HEK293 (cell line): ENCODE data around the gene C11orf54.

Experiments
- KLF9 ChIP-seq: fragments of 450-650 bp; formaldehyde crosslinking; IDR thresholded peaks from 2 replicates; pipeline ENCODE4 v1.5.1; 2016; ENCODE audit warnings: missing biosample characterization, missing genetic modification characterization, low read depth
- TRIM28 ChIP-seq: IDR thresholded peaks from 2 replicates; pipeline ENCODE4 v1.6.1; 2011; ENCODE audit warnings: low read length, control low read depth, borderline replicate concordance
- ZBTB1 ChIP-seq: fragments of 450-650 bp; formaldehyde crosslinking; IDR thresholded peaks from 2 replicates; pipeline ENCODE4 v1.5.1; 2016; ENCODE audit warnings: missing biosample characterization, missing genetic modification characterization
- ZBTB48 ChIP-seq: fragments of 450-650 bp; formaldehyde crosslinking; IDR thresholded peaks from 2 replicates; pipeline ENCODE4 v1.5.1; 2016; ENCODE audit warnings: missing biosample characterization, missing genetic modification characterization
- ZBTB8A ChIP-seq: fragments of 450-650 bp; formaldehyde crosslinking; IDR thresholded peaks from 2 replicates; pipeline ENCODE4 v1.5.1; 2016; ENCODE audit warnings: missing biosample characterization, missing genetic modification characterization
- ZFHX2 ChIP-seq: fragments of 450-650 bp; formaldehyde crosslinking; conservative IDR thresholded peaks from 2 replicates; pipeline ENCODE4 v1.5.1; 2016; ENCODE audit warnings: missing biosample characterization, missing genetic modification characterization
- ZNF140 ChIP-seq: fragments of 450-650 bp; formaldehyde crosslinking; IDR thresholded peaks from 2 replicates; pipeline ENCODE4 v1.5.1; 2016; ENCODE audit warnings: missing biosample characterization, missing genetic modification characterization
- ZNF155 ChIP-seq: fragments of 450-650 bp; formaldehyde crosslinking; IDR thresholded peaks from 2 replicates; pipeline ENCODE4 v1.5.1; 2016; ENCODE audit warnings: missing biosample characterization, missing genetic modification characterization
- ZNF175 ChIP-seq: fragments of 450-650 bp; formaldehyde crosslinking; IDR thresholded peaks from 2 replicates; pipeline ENCODE4 v1.5.1; 2016; ENCODE audit warnings: missing biosample characterization, missing genetic modification characterization
- ZNF211 ChIP-seq: fragments of 450-650 bp; formaldehyde crosslinking; IDR thresholded peaks from 2 replicates; pipeline ENCODE4 v1.5.1; 2016; ENCODE audit warnings: low read depth, missing biosample characterization, missing genetic modification characterization
- ZNF239 ChIP-seq: fragments of 450-650 bp; formaldehyde crosslinking; IDR thresholded peaks from 2 replicates; pipeline ENCODE4 v1.5.1; 2016; ENCODE audit warnings: missing biosample characterization, missing genetic modification characterization
- ZNF292 ChIP-seq: fragments of 450-650 bp; formaldehyde crosslinking; IDR thresholded peaks from 2 replicates; pipeline ENCODE4 v1.5.1; 2016; ENCODE audit warnings: low read depth, missing biosample characterization, missing genetic modification characterization, borderline replicate concordance
- ZNF302 ChIP-seq: fragments of 450-650 bp; formaldehyde crosslinking; IDR thresholded peaks from 2 replicates; pipeline ENCODE4 v1.5.1; 2016; ENCODE audit warnings: missing biosample characterization, missing genetic modification characterization, low read depth
- ZNF391 ChIP-seq: fragments of 450-650 bp; formaldehyde crosslinking; IDR thresholded peaks from 2 replicates; pipeline ENCODE4 v1.5.1; 2016; ENCODE audit warnings: low read depth, missing biosample characterization, missing genetic modification characterization, borderline replicate concordance
- ZNF394 ChIP-seq: fragments of 450-650 bp; formaldehyde crosslinking; IDR thresholded peaks from 2 replicates; pipeline ENCODE4 v1.5.1; 2016; ENCODE audit warnings: missing biosample characterization, missing genetic modification characterization, mild to moderate bottlenecking, moderate library complexity, borderline replicate concordance
- ZNF558 ChIP-seq: fragments of 450-650 bp; formaldehyde crosslinking; IDR thresholded peaks from 2 replicates; pipeline ENCODE4 v1.5.1; 2016; ENCODE audit warnings: missing biosample characterization, missing genetic modification characterization
- ZNF560 ChIP-seq: fragments of 450-650 bp; formaldehyde crosslinking; IDR thresholded peaks from 2 replicates; pipeline ENCODE4 v1.5.1; 2017; ENCODE audit warnings: missing biosample characterization, missing genetic modification characterization, borderline replicate concordance
- ZNF610 ChIP-seq: fragments of 450-650 bp; formaldehyde crosslinking; IDR thresholded peaks from 2 replicates; pipeline ENCODE4 v1.5.1; 2016; ENCODE audit warnings: missing biosample characterization, missing genetic modification characterization, borderline replicate concordance
- ZNF624 ChIP-seq: fragments of 450-650 bp; formaldehyde crosslinking; IDR thresholded peaks from 2 replicates; pipeline ENCODE4 v1.5.1; 2017; ENCODE audit warnings: missing biosample characterization, missing genetic modification characterization
- ZNF660 ChIP-seq: fragments of 450-650 bp; IDR thresholded peaks from 2 replicates; pipeline ENCODE4 v1.5.1; 2018; ENCODE audit warnings: missing biosample characterization, mild to moderate bottlenecking, missing genetic modification characterization
- TF ChIP-seq, protein P1 (sequence below): fragments of 450-650 bp; formaldehyde crosslinking; IDR thresholded peaks from 2 replicates; pipeline ENCODE4 v1.5.1; 2016; ENCODE audit warnings: missing biosample characterization, missing genetic modification characterization
- TF ChIP-seq, protein P2 (sequence below): fragments of 450-650 bp; formaldehyde crosslinking; IDR thresholded peaks from 2 replicates; pipeline ENCODE4 v1.5.1; 2016; ENCODE audit warnings: missing biosample characterization, missing genetic modification characterization
- TF ChIP-seq, protein P3 (sequence below): fragments of 450-650 bp; formaldehyde crosslinking; IDR thresholded peaks from 2 replicates; pipeline ENCODE4 v1.5.1; 2017; ENCODE audit warnings: missing biosample characterization, missing genetic modification characterization
- TF ChIP-seq, protein P4 (sequence below): fragments of 450-650 bp; formaldehyde crosslinking; IDR thresholded peaks from 2 replicates; pipeline ENCODE4 v1.5.1; 2016; ENCODE audit warnings: missing biosample characterization, missing genetic modification characterization
- TF ChIP-seq, protein P5 (sequence below): fragments of 450-650 bp; formaldehyde crosslinking; IDR thresholded peaks from 2 replicates; pipeline ENCODE4 v1.5.1; 2016; ENCODE audit warnings: missing biosample characterization, missing genetic modification characterization

C11orf54 gene

GRCh38 chr11:93741094-93741881, at the start of gene C11orf54, which contains the start of gene TAF1D (continued):
- no peak for TF ChIP-seq ZNF558 (tag by site-specific recombination)
- TF ChIP-seq ZNF211 (tag by site-specific recombination), result no peak
- TF ChIP-seq, protein P1, sequence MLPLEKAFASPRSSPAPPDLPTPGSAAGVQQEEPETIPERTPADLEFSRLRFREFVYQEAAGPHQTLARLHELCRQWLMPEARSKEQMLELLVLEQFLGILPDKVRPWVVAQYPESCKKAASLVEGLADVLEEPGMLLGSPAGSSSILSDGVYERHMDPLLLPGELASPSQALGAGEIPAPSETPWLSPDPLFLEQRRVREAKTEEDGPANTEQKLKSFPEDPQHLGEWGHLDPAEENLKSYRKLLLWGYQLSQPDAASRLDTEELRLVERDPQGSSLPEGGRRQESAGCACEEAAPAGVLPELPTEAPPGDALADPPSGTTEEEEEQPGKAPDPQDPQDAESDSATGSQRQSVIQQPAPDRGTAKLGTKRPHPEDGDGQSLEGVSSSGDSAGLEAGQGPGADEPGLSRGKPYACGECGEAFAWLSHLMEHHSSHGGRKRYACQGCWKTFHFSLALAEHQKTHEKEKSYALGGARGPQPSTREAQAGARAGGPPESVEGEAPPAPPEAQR, result no peak
- no peak for TF ChIP-seq ZBTB1 (tag by site-specific recombination)
- TF ChIP-seq, protein P2, sequence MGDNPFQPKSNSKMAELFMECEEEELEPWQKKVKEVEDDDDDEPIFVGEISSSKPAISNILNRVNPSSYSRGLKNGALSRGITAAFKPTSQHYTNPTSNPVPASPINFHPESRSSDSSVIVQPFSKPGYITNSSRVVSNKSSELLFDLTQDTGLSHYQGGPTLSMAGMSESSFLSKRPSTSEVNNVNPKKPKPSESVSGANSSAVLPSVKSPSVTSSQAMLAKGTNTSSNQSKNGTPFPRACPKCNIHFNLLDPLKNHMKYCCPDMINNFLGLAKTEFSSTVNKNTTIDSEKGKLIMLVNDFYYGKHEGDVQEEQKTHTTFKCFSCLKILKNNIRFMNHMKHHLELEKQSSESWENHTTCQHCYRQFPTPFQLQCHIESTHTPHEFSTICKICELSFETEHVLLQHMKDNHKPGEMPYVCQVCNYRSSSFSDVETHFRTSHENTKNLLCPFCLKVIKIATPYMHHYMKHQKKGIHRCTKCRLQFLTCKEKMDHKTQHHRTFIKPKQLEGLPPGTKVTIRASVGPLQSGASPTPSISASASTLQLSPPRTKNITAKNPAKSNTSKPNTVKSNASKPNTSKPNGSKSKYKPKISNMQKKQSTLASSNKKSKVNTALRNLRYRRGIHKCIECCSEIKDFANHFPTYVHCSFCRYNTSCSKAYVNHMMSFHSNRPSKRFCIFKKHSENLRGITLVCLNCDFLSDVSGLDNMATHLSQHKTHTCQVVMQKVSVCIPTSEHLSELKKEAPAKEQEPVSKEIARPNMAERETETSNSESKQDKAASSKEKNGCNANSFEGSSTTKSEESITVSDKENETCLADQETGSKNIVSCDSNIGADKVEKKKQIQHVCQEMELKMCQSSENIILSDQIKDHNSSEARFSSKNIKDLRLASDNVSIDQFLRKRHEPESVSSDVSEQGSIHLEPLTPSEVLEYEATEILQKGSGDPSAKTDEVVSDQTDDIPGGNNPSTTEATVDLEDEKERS (tag by site-specific recombination), result no peak
- TF ChIP-seq ZNF302 (tag by site-specific recombination), result no peak
- TF ChIP-seq ZBTB48 (tag by site-specific recombination), result no peak
- TF ChIP-seq ZNF394, result peak; percentile 37; the same call in 1 of the 2 replicates
- no peak for TF ChIP-seq ZNF155 (tag by site-specific recombination)
- TF ChIP-seq ZNF175 (tag by site-specific recombination), result no peak
- TF ChIP-seq, protein P3, sequence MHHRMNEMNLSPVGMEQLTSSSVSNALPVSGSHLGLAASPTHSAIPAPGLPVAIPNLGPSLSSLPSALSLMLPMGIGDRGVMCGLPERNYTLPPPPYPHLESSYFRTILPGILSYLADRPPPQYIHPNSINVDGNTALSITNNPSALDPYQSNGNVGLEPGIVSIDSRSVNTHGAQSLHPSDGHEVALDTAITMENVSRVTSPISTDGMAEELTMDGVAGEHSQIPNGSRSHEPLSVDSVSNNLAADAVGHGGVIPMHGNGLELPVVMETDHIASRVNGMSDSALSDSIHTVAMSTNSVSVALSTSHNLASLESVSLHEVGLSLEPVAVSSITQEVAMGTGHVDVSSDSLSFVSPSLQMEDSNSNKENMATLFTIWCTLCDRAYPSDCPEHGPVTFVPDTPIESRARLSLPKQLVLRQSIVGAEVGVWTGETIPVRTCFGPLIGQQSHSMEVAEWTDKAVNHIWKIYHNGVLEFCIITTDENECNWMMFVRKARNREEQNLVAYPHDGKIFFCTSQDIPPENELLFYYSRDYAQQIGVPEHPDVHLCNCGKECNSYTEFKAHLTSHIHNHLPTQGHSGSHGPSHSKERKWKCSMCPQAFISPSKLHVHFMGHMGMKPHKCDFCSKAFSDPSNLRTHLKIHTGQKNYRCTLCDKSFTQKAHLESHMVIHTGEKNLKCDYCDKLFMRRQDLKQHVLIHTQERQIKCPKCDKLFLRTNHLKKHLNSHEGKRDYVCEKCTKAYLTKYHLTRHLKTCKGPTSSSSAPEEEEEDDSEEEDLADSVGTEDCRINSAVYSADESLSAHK (tag by site-specific recombination), result no peak
- no peak for TF ChIP-seq ZNF239
- no peak for TF ChIP-seq ZNF624
- no peak; the same call in none of the 2 replicates for TF ChIP-seq KLF9 (tag by site-specific recombination)
- TF ChIP-seq ZNF560 (tag by site-specific recombination), result no peak
- TF ChIP-seq ZNF292, result no peak
- TF ChIP-seq, protein P4, sequence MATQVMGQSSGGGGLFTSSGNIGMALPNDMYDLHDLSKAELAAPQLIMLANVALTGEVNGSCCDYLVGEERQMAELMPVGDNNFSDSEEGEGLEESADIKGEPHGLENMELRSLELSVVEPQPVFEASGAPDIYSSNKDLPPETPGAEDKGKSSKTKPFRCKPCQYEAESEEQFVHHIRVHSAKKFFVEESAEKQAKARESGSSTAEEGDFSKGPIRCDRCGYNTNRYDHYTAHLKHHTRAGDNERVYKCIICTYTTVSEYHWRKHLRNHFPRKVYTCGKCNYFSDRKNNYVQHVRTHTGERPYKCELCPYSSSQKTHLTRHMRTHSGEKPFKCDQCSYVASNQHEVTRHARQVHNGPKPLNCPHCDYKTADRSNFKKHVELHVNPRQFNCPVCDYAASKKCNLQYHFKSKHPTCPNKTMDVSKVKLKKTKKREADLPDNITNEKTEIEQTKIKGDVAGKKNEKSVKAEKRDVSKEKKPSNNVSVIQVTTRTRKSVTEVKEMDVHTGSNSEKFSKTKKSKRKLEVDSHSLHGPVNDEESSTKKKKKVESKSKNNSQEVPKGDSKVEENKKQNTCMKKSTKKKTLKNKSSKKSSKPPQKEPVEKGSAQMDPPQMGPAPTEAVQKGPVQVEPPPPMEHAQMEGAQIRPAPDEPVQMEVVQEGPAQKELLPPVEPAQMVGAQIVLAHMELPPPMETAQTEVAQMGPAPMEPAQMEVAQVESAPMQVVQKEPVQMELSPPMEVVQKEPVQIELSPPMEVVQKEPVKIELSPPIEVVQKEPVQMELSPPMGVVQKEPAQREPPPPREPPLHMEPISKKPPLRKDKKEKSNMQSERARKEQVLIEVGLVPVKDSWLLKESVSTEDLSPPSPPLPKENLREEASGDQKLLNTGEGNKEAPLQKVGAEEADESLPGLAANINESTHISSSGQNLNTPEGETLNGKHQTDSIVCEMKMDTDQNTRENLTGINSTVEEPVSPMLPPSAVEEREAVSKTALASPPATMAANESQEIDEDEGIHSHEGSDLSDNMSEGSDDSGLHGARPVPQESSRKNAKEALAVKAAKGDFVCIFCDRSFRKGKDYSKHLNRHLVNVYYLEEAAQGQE (tag by site-specific recombination), result no peak
- no peak for TF ChIP-seq ZNF660 (tag by site-specific recombination)
- TF ChIP-seq ZNF610 (tag by site-specific recombination), result no peak
- TF ChIP-seq TRIM28, result no peak
- peak; percentile 48; the same call in 1 of the 2 replicates for TF ChIP-seq ZBTB8A
- TF ChIP-seq ZFHX2 (tag by site-specific recombination), result peak; percentile 83
- TF ChIP-seq, protein P5, sequence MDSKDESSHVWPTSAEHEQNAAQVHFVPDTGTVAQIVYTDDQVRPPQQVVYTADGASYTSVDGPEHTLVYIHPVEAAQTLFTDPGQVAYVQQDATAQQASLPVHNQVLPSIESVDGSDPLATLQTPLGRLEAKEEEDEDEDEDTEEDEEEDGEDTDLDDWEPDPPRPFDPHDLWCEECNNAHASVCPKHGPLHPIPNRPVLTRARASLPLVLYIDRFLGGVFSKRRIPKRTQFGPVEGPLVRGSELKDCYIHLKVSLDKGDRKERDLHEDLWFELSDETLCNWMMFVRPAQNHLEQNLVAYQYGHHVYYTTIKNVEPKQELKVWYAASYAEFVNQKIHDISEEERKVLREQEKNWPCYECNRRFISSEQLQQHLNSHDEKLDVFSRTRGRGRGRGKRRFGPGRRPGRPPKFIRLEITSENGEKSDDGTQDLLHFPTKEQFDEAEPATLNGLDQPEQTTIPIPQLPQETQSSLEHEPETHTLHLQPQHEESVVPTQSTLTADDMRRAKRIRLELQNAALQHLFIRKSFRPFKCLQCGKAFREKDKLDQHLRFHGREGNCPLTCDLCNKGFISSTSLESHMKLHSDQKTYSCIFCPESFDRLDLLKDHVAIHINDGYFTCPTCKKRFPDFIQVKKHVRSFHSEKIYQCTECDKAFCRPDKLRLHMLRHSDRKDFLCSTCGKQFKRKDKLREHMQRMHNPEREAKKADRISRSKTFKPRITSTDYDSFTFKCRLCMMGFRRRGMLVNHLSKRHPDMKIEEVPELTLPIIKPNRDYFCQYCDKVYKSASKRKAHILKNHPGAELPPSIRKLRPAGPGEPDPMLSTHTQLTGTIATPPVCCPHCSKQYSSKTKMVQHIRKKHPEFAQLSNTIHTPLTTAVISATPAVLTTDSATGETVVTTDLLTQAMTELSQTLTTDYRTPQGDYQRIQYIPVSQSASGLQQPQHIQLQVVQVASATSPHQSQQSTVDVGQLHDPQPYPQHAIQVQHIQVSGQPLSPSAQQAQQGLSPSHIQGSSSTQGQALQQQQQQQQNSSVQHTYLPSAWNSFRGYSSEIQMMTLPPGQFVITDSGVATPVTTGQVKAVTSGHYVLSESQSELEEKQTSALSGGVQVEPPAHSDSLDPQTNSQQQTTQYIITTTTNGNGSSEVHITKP, result no peak
- TF ChIP-seq ZNF140, result no peak
- TF ChIP-seq ZNF391 (tag by site-specific recombination), result no peak
